Right lobe of liver (tissue), 4 donors: ENCODE measurements around the gene FBRSL1.

Experiments used
- CTCF ChIP-seq, 4 donors: fragments of 200-600 bp in 3 of 4; fragments of 450-650 bp in 1 of 4; IDR thresholded peaks; one replicate each; pipeline versions ENCODE4 v1.5.1 to v1.8.0; 2016 to 2022; ENCODE audit warnings: antibody characterized with exemption in 4 of 4, mild to moderate bottlenecking in 2 of 4
- POLR2A ChIP-seq: fragments of 450-650 bp; IDR thresholded peaks from one replicate; pipeline ENCODE4 v1.6.1; 2017; ENCODE audit warnings: antibody characterized with exemption, mild to moderate bottlenecking
- donor health status: DM: no; HTN: no; CAD: no.
- donor health status: DM: no; HTN: no; CAD: no.
- donor health status: DM: no; HTN: yes; CAD: no.

- TF ChIP-seq POLR2A (no peak), CTCF (IDR thresholded peaks at IDR 0.05) (no peak)
These were observed 34.5 kb downstream of the FBRSL1 start for GRCh38 chr12:132524405-132524804.
